A549 (cell line): ENCODE measurements around the gene ADGRG1. TPM values are rescaled to one million over a fixed set of nuclear protein-coding genes. Genes with fewer than 3 reads are reported as not detected.

Source experiments
- BCL3 ChIP-seq: fragments of >200 bp; sonication (Bioruptor Twin); formaldehyde crosslinking; IDR thresholded peaks from 3 replicates; pipeline ENCODE4 v1.6.1; 2016
- CBX2 ChIP-seq: fragments of 200-600 bp; sonication (generic); IDR thresholded peaks from 2 replicates; pipeline ENCODE4 v1.6.1; 2016; ENCODE audit warnings: low read depth, mild to moderate bottlenecking, borderline replicate concordance
- CHD4 ChIP-seq: fragments of 200-600 bp; sonication (generic); IDR thresholded peaks from 2 replicates; pipeline ENCODE4 v1.6.1; 2016; ENCODE audit warnings: antibody characterized with exemption, mild to moderate bottlenecking, borderline replicate concordance
- CTCF ChIP-seq: fragments of >200 bp; sonication (Bioruptor Twin); formaldehyde crosslinking; IDR thresholded peaks from 3 replicates; pipeline ENCODE4 v1.5.1; 2016
- E2F6 ChIP-seq: IDR thresholded peaks from 2 replicates; pipeline ENCODE4 v1.6.1; 2012; ENCODE audit warnings: low read depth, borderline replicate concordance
- EHF ChIP-seq: fragments of 250-450 bp; sonication (Bioruptor Pico); IDR thresholded peaks from 2 replicates; pipeline ENCODE4 v1.5.0; 2020; ENCODE audit warnings: mild to moderate bottlenecking
- EHMT2 ChIP-seq: fragments of 200-600 bp; sonication (generic); IDR thresholded peaks from 2 replicates; pipeline ENCODE4 v1.6.1; 2016; ENCODE audit warnings: antibody characterized with exemption, low read depth, mild to moderate bottlenecking, moderate library complexity
- ELK1 ChIP-seq: fragments of 150-350 bp; IDR thresholded peaks from 2 replicates; pipeline ENCODE4 v1.6.1; 2014; ENCODE audit warnings: low read depth, mild to moderate bottlenecking, low read length
- ESRRA ChIP-seq: fragments of 150-350 bp; IDR thresholded peaks from 2 replicates; pipeline ENCODE4 v1.6.1; 2014; ENCODE audit warnings: mild to moderate bottlenecking, low read length, borderline replicate concordance
- FOSB ChIP-seq: fragments of 250-450 bp; sonication (Bioruptor Pico); IDR thresholded peaks from 2 replicates; pipeline ENCODE4 v1.5.0; 2020; ENCODE audit warnings: mild to moderate bottlenecking, moderate library complexity
- FOSL2 ChIP-seq, 2 experiments: fragments of 450-650 bp in 1 of 2; fragments of >200 bp in 1 of 2; sonication (Bioruptor Twin) in 1 of 2; formaldehyde crosslinking; IDR thresholded peaks; 2 replicates each; pipeline versions ENCODE4 v1.5.0 to v1.6.1; 2016 to 2020; ENCODE audit warnings: mild to moderate bottlenecking in 1 of 2, moderate library complexity in 1 of 2
- FOXS1 ChIP-seq: fragments of 250-450 bp; sonication (Bioruptor Pico); IDR thresholded peaks from 2 replicates; pipeline ENCODE4 v1.5.0; 2020; ENCODE audit warnings: mild to moderate bottlenecking, moderate library complexity
- HDAC2 ChIP-seq: fragments of 200-600 bp; sonication (generic); IDR thresholded peaks from 2 replicates; pipeline ENCODE4 v1.6.1; 2016
- HES2 ChIP-seq: fragments of >200 bp; sonication (Bioruptor Twin); formaldehyde crosslinking; IDR thresholded peaks from 2 replicates; pipeline ENCODE4 v1.6.1; 2016
- HEYL ChIP-seq: fragments of 250-450 bp; sonication (Bioruptor Pico); IDR thresholded peaks from 2 replicates; pipeline ENCODE4 v1.8.0; 2021; ENCODE audit warnings: mild to moderate bottlenecking, moderate library complexity
- HMGXB4 ChIP-seq: fragments of 250-450 bp; sonication (Bioruptor Pico); IDR thresholded peaks from 2 replicates; pipeline ENCODE4 v1.5.0; 2021; ENCODE audit warnings: mild to moderate bottlenecking, moderate library complexity, borderline replicate concordance
- HOXA7 ChIP-seq: fragments of 250-450 bp; sonication (Bioruptor Pico); IDR thresholded peaks from 2 replicates; pipeline ENCODE4 v1.5.0; 2020; ENCODE audit warnings: mild to moderate bottlenecking, moderate library complexity
- HOXB13 ChIP-seq: fragments of 250-450 bp; sonication (Bioruptor Pico); IDR thresholded peaks from 2 replicates; pipeline ENCODE4 v1.5.0; 2020; ENCODE audit warnings: low read depth, mild to moderate bottlenecking, moderate library complexity
- HOXB5 ChIP-seq: fragments of 250-450 bp; sonication (Bioruptor Pico); IDR thresholded peaks from 2 replicates; pipeline ENCODE4 v1.5.0; 2020; ENCODE audit warnings: mild to moderate bottlenecking, moderate library complexity
- JUNB ChIP-seq: fragments of >200 bp; sonication (Bioruptor Twin); formaldehyde crosslinking; IDR thresholded peaks from 2 replicates; pipeline ENCODE4 v1.6.1; 2016
- KDM1A ChIP-seq: fragments of 200-600 bp; sonication (generic); IDR thresholded peaks from 2 replicates; pipeline ENCODE4 v1.6.1; 2016; ENCODE audit warnings: low read depth, mild to moderate bottlenecking
- MAFK ChIP-seq: fragments of 450-650 bp; IDR thresholded peaks from 2 replicates; pipeline ENCODE4 v1.6.1; 2014; ENCODE audit not compliant: partially characterized antibody
- MAX ChIP-seq: IDR thresholded peaks from 2 replicates; pipeline ENCODE4 v1.6.1; 2012
- MYC ChIP-seq: IDR thresholded peaks from 2 replicates; pipeline ENCODE4 v1.6.1; 2012; ENCODE audit warnings: mild to moderate bottlenecking, inconsistent platforms, low read length, improper control_type of control experiment, borderline replicate concordance
- NFE2L2 ChIP-seq: fragments of 150-350 bp; conservative IDR thresholded peaks from 2 replicates; pipeline ENCODE4 v1.6.1; 2014; ENCODE audit warnings: low read length
- PHF8 ChIP-seq: fragments of 200-600 bp; sonication (generic); IDR thresholded peaks from 2 replicates; pipeline ENCODE4 v1.6.1; 2016; ENCODE audit warnings: low read depth, mild to moderate bottlenecking, antibody characterized with exemption, moderate library complexity, borderline replicate concordance
- POLR2A ChIP-seq: IDR thresholded peaks from 2 replicates; pipeline ENCODE4 v1.6.1; 2012; ENCODE audit warnings: mild to moderate bottlenecking, low read length
- POLR2AphosphoS2 ChIP-seq: conservative IDR thresholded peaks from 2 replicates; pipeline ENCODE4 v1.6.1; 2012; ENCODE audit warnings: low read length, improper control_type of control experiment, inconsistent platforms
- RAD21 ChIP-seq, 2 experiments: fragments of >200 bp in 1 of 2; sonication (Bioruptor Twin) in 1 of 2; formaldehyde crosslinking in 1 of 2; IDR thresholded peaks in 1 of 2; conservative IDR thresholded peaks in 1 of 2; 2 replicates in 1 of 2; 3 replicates in 1 of 2; pipeline ENCODE4 v1.6.1; 2012 to 2018; ENCODE audit warnings: inconsistent platforms in 1 of 2
- RNF2 ChIP-seq: fragments of 200-600 bp; sonication (generic); IDR thresholded peaks from 2 replicates; pipeline ENCODE4 v1.6.1; 2016; ENCODE audit warnings: low read depth, mild to moderate bottlenecking, antibody characterized with exemption, moderate library complexity, borderline replicate concordance
- SMC3 ChIP-seq: fragments of >200 bp; sonication (Bioruptor Twin); formaldehyde crosslinking; IDR thresholded peaks from 3 replicates; pipeline ENCODE4 v1.6.1; 2018; ENCODE audit warnings: inconsistent platforms
- TP53 ChIP-seq: fragments of 250-450 bp; sonication (Bioruptor Pico); IDR thresholded peaks from 2 replicates; pipeline ENCODE4 v1.5.0; 2021; ENCODE audit warnings: mild to moderate bottlenecking, moderate library complexity
- ZC3H11A ChIP-seq: fragments of 450-650 bp; IDR thresholded peaks from 2 replicates; pipeline ENCODE4 v1.6.1; 2014; ENCODE audit warnings: antibody characterized with exemption, mild to moderate bottlenecking
- ZSCAN20 ChIP-seq: fragments of 250-450 bp; sonication (Bioruptor Pico); IDR thresholded peaks from 2 replicates; pipeline ENCODE4 v1.8.0; 2022; ENCODE audit warnings: mild to moderate bottlenecking, moderate library complexity
- polyA plus RNA-seq, 4 experiments: library from polyadenylated mRNA; depleted of rRNA in 3 of 4; stranded (reverse); fragments of >200 nt; fragmentation: RNase III in 1 of 4; extraction: RNeasy Plus Mini Kit Qiagen cat#74134 plus additional on column Dnase treatment in 1 of 4; gene quantifications; 2 replicates in 3 of 4; 3 replicates in 1 of 4; pipeline ENCODE4 v1.2.3, GENCODE V29; 2011 to 2017

Gene ADGRG1
- polyA plus RNA-seq, 2 of the 4 experiments (the other 2 are of a cell fraction) = 28.3 to 142 TPM

- TF ChIP-seq HOXA7 (CRISPR knock-in tag) (no peak), EHMT2 (no peak), ZC3H11A (no peak), CHD4 (0 out of 2 replicates have a peak, but pooled peaks have one; percentile 77), MAX (peak; percentile 68), PHF8 (no peak), TP53 (CRISPR knock-in tag) (no peak), KDM1A (peak; percentile 97), HEYL (CRISPR knock-in tag) (no peak), CTCF (no peak), POLR2A (no peak), HOXB13 (CRISPR knock-in tag) (0 out of 2 replicates have a peak, but pooled peaks have one; percentile 37), HMGXB4 (no peak), E2F6 (no peak), EHF (CRISPR knock-in tag) (no peak), MAFK (no peak), HOXB5 (no peak), FOXS1 (CRISPR knock-in tag) (no peak), JUNB (peak; percentile 46), NFE2L2 (no peak), HDAC2 (peak; percentile 94), ELK1 (no peak), ZSCAN20 (CRISPR knock-in tag) (no peak), RNF2 (no peak), ESRRA (peak; percentile 66), POLR2AphosphoS2 (no peak), SMC3 (no peak), RAD21 (conservative IDR thresholded peaks at IDR 0.05 in 1 of 2, IDR thresholded peaks at IDR 0.05 in 1 of 2) (peak in 1 of 2 experiments; percentile 23; a peak in 1 of 5 replicates), FOSL2 (IDR thresholded peaks at IDR 0.05) (0 out of 2 replicates have a peak, but pooled peaks have one; percentile 31), FOSL2 (CRISPR knock-in tag; IDR thresholded peaks at IDR 0.05) (peak; percentile 83), FOSB (CRISPR knock-in tag) (no peak), BCL3 (peak; percentile 57; the same call in 1 of the 3 replicates), CBX2 (no peak), MYC (peak; percentile 32; the same call in 1 of the 2 replicates), HES2 (no peak)
Measured at GRCh38 chr16:57623251-57624043, 5.0 kb upstream of the ADGRG1 start (continued).
